Breast epithelium (tissue), 4 donors: ENCODE measurements around the gene RAI1. TPM values are rescaled to one million over a fixed set of nuclear protein-coding genes. Genes with fewer than 3 reads are reported as not detected.

Experiments
- DNase-seq, 2 donors: peaks; one replicate each; pipeline ENCODE4 v3.0.0-alpha.2; 2019; ENCODE audit warnings: low spot score in 2 of 2
- H3K27ac ChIP-seq, 2 donors: fragments of 200-600 bp; sonication (generic) in 1 of 2; one replicate each; pipeline ENCODE4 v1.5.1; 2016 to 2019; ENCODE audit warnings: mild to moderate bottlenecking in 1 of 2
- H3K27me3 ChIP-seq, 2 donors: fragments of 200-600 bp; sonication (generic) in 1 of 2; one replicate each; pipeline versions ENCODE4 v1.5.1 to v1.6.0; 2017 to 2019; ENCODE audit warnings: control low read depth in 1 of 2, mild to moderate bottlenecking in 1 of 2
- H3K36me3 ChIP-seq: fragments of 200-600 bp; one replicate; pipeline ENCODE4 v1.5.1; 2019
- H3K4me1 ChIP-seq, 2 donors: fragments of 200-600 bp; sonication (generic); one replicate each; pipeline ENCODE4 v1.5.1; 2016 to 2019; ENCODE audit warnings: control low read depth in 1 of 2
- H3K4me3 ChIP-seq, 3 donors: fragments of 200-600 bp; sonication (generic); 1 replicate in 2 of 3; 2 replicates in 1 of 3; pipeline ENCODE4 v1.5.1; 2016 to 2019; ENCODE audit warnings: mild to moderate bottlenecking in 3 of 3, moderate library complexity in 2 of 3
- H3K9me3 ChIP-seq, 2 donors: fragments of 200-600 bp; sonication (generic) in 1 of 2; one replicate each; pipeline ENCODE4 v1.5.1; 2016 to 2019; ENCODE audit warnings: control low read depth in 1 of 2
- POLR2A ChIP-seq: fragments of 450-650 bp; IDR thresholded peaks from one replicate; pipeline ENCODE4 v1.6.1; 2016; ENCODE audit warnings: antibody characterized with exemption, mild to moderate bottlenecking, moderate library complexity
- POLR2AphosphoS5 ChIP-seq, 3 donors: sonication (generic); formaldehyde crosslinking; IDR thresholded peaks; one replicate each; pipeline ENCODE4 v1.6.1; 2017; ENCODE audit warnings: antibody characterized with exemption in 3 of 3
- intact Hi-C: fragments of 100-400 bp; cut with DNase I; formaldehyde crosslinking; loops from one replicate; pipeline ENCODE4 v1.15.1; 2023; ENCODE audit warnings: low total_unique reads
- total RNA-seq, 3 donors: library from RNA; depleted of rRNA; stranded (reverse); fragments of >200 nt; gene quantifications; one replicate each; pipeline ENCODE4 v1.1.0, GENCODE V29; 2016
- TF ChIP-seq, protein P1 (sequence below), 3 donors: fragments of 450-650 bp; IDR thresholded peaks; one replicate each; pipeline ENCODE4 v1.5.1; 2016 to 2017; ENCODE audit warnings: antibody characterized with exemption in 3 of 3, mild to moderate bottlenecking in 3 of 3, moderate library complexity in 3 of 3

The RAI1 gene
- total RNA-seq, 3 donors from 2014 or later: 5.6 to 25.6 (median 20.6) TPM

DNA sequence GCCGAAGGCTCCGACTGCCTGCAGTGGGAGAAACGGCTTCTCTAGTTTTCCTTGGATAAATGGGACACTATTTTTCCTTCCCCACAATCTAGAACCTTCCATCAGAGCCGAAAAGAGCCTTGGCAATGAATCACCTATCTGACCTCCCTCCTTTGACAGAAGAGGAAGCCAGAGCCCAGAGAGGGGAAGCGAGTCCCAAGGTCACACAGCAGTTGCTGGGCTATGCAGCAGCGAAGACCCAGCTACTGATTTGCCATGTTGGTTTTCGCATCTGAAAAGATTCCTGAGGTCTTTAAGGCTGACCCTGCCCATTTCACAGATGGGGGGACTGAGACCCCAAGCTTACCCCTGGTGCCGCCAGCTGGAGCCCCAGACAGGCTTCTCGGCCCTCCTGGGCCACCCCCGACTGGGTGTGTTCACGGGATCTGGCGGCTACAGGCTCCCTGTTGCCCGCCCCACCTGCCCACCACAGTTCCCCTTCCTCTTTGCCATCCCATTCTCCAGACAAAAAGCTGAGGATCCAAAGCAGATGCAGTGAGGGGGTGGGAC, 45.9 kb downstream of the RAI1 start:
- intact Hi-C loops: loop anchor here (5.0 kb wide), 1 partner anchor 175 kb away; no protein-coding TSS in a partner anchor
- H3K9me3 ChIP-seq: no peaks in the 10 kb centered on the region
- peak overlapping the region in 1 of 2 donors; percentile 93 for H3K27ac ChIP-seq
- H3K4me1 ChIP-seq: peaks cover 11 to 18% of the 10 kb centered on the region in 2 donors
- H3K4me3 ChIP-seq: no peak overlapping the region
- no peak for DNase-seq
- no peaks in the 10 kb centered on the region for H3K27me3 ChIP-seq
- TF ChIP-seq POLR2A (no peak), POLR2AphosphoS5 (IDR thresholded peaks at IDR 0.05) (no peak)
- TF ChIP-seq, protein P1, sequence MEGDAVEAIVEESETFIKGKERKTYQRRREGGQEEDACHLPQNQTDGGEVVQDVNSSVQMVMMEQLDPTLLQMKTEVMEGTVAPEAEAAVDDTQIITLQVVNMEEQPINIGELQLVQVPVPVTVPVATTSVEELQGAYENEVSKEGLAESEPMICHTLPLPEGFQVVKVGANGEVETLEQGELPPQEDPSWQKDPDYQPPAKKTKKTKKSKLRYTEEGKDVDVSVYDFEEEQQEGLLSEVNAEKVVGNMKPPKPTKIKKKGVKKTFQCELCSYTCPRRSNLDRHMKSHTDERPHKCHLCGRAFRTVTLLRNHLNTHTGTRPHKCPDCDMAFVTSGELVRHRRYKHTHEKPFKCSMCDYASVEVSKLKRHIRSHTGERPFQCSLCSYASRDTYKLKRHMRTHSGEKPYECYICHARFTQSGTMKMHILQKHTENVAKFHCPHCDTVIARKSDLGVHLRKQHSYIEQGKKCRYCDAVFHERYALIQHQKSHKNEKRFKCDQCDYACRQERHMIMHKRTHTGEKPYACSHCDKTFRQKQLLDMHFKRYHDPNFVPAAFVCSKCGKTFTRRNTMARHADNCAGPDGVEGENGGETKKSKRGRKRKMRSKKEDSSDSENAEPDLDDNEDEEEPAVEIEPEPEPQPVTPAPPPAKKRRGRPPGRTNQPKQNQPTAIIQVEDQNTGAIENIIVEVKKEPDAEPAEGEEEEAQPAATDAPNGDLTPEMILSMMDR (IDR thresholded peaks at IDR 0.05): no peak
- no peaks in the 10 kb centered on the region for H3K36me3 ChIP-seq

DNA sequence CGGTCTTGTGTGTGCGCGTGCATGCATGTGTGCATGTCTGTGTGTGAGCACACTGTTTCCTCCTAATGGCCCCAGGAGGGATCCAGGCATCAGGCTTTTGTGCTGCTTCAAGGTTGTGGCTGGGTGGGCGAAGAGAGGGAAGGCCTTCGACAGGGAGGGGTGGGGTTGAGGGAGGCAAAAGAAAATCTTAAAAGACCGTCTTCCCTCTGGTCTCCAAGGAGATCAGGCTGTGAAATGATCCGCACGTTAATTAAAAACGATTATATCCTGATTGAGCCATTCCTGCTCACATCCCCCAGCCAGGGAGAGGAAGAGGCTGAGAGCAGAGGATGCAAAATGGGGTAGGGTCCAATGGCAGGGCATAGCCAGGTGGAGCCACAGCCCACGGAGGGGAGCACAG, 46.9 kb downstream of the RAI1 start:
- Histone ChIP-seq H3K4me1 (peaks cover 12 to 17% of the 10 kb centered on the region in 2 donors), H3K27me3 (no peaks in the 10 kb centered on the region), H3K27ac (peak overlapping the region; percentile 70 to 93), H3K4me3 (no peak overlapping the region), H3K36me3 (no peaks in the 10 kb centered on the region), H3K9me3 (no peaks in the 10 kb centered on the region)
- TF ChIP-seq POLR2AphosphoS5 (IDR thresholded peaks at IDR 0.05) (no peak), POLR2A (no peak)
- TF ChIP-seq, protein P1 (IDR thresholded peaks at IDR 0.05): no peak
- intact Hi-C loops: loop anchor here (5.0 kb wide), 1 partner anchor 176 kb away; no protein-coding TSS in a partner anchor
- no peak for DNase-seq

DNA sequence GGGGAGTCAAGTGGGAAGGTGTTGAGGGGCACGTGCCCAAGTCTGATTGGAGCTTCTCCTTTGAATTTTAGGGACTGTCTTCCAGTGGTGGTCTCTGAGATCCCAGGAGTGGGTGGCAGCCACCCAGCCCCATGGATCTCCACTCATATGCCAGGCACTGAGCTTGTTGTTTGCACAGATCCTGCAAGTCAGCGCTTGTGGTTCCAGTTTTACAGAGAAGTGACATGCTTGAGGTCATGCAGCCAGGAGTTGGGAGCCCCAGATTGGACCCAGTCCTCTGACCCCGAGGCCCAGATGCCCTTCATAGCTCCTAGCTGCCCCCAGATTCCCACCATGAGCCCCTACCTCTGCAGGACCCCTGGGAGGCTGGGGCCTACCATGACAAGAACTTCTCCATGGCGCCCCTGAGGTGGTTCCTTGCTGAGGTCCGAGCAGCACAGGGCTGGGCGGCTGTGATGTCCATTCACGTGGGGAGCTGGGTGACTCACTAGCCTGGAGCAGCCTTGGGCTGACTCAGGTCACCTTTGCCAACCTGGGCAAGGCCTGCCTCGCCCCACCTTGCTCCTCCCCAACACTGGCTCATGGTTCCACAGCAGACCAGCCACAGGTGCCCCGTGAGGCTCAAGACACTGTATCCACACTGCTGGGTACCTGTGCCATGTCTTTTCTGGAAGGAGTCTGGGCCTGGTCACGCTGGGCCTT, 47.4 kb downstream of the RAI1 start:
- Histone ChIP-seq H3K9me3 (no peaks in the 10 kb centered on the region), H3K27me3 (no peaks in the 10 kb centered on the region), H3K4me3 (no peak overlapping the region), H3K36me3 (no peaks in the 10 kb centered on the region), H3K4me1 (peaks cover 8 to 20% of the 10 kb centered on the region in 2 donors), H3K27ac (peak overlapping the region; percentile 70 to 93)
- TF ChIP-seq POLR2AphosphoS5 (IDR thresholded peaks at IDR 0.05): no peak
- TF ChIP-seq, protein P1 (IDR thresholded peaks at IDR 0.05): no peak
- TF ChIP-seq POLR2A: no peak
- DNase-seq: peak in 1 of 2 donors; percentile 76
- intact Hi-C loops: loop anchor here (5.0 kb wide), 1 partner anchor 176 kb away; no protein-coding TSS in a partner anchor

DNA sequence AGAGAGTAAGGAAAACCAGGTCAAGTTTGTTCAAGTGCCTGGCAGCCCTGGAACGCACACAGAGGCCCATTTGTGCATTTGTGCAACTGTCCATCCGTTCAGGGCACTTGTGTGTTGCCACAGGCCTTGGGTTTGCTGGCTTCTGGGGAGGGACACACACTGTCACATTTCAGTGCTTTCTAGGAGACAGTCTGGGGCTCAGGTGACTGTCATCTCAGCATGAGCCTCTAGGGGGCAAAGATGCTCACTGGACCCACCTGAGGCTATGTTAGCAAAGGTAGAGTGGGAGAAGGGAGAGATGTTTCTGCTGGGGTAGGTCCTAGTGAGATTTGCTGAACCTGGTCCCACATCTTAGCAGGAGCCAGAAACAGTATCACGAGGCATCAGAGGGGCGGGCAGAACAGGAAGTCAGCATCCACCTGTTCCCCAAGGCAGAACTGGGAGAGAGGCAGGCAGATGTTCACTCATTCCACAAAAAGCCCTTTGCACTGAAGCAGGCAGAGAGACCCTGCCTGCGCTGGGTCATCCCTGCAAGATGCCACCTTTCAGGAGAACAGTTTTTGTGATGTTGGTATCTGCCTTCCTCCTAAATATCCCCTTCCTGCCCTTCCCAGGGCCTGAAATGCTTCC, 48.5 kb downstream of the RAI1 start:
- H3K4me1 ChIP-seq: peaks cover 5 to 20% of the 10 kb centered on the region in 2 donors
- DNase-seq: no peak
- no peak overlapping the region for H3K4me3 ChIP-seq
- no peaks in the 10 kb centered on the region for H3K9me3 ChIP-seq
- H3K27ac ChIP-seq: peak overlapping the region; percentile 70 to 93
- no peaks in the 10 kb centered on the region for H3K36me3 ChIP-seq
- no peaks in the 10 kb centered on the region for H3K27me3 ChIP-seq
- intact Hi-C loops: loop anchor here (5.0 kb wide), 2 partner anchors 177 to 1302 kb away; no protein-coding TSS in a partner anchor
- TF ChIP-seq, protein P1 (IDR thresholded peaks at IDR 0.05): peak; percentile 53 to 71 (median 58)
- TF ChIP-seq POLR2A: no peak
